NCI-H510A treated with DMSO at 0.1 percent for 48 hours (cell line): ENCODE measurements around the gene KMO.

Experiments
- DNase-seq: peaks from one replicate; lab custom pipeline; 2025; lab: John Stamatoyannopoulos, UW

The KMO gene

DNA sequence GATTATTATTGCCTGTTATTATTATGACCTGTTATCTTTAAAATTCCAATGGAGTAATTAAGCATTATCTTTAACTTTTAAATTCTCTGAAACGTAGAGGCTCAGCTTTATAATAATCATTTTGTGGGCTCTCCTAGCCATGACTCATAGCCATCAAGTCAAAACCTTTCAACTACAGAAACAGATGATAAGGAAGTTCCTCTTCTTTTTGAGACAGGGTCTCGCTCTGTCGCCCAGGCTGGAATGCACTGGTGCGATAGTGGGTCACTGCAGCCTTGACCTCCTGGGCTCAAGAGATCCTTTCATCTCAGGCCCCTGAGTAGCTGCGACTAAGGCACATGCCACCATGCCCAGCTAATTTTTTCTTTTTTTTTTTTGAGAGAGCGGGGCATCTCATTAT, 64.5 kb downstream of the KMO start:
- DNase-seq = no peak

DNA sequence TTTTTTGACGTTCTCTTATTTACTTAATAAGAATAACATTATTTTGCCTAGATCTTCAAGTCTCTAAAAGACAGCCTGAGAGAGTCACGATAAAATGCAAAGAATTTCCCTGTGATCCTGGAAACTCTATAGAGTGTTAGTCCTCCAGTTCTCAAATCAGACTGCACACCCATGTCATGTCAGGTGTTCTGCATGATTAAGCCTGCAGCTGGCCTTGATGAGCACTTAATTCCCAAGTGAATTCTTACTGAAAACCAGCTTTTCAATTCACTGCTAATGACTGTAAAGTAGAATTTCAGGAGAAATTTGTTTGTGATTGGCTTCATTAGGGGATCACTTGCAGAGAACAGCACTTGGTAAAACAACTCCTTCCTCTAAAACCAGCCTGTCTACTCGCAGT, 66.1 kb downstream of the KMO start:
- DNase-seq = no peak

GRCh38 chr1:241600496-241600901, 68.3 kb downstream of the KMO start:
- DNase-seq = no peak

GRCh38 chr1:241603731-241604245, 71.6 kb downstream of the KMO start:
- no peak for DNase-seq

DNA sequence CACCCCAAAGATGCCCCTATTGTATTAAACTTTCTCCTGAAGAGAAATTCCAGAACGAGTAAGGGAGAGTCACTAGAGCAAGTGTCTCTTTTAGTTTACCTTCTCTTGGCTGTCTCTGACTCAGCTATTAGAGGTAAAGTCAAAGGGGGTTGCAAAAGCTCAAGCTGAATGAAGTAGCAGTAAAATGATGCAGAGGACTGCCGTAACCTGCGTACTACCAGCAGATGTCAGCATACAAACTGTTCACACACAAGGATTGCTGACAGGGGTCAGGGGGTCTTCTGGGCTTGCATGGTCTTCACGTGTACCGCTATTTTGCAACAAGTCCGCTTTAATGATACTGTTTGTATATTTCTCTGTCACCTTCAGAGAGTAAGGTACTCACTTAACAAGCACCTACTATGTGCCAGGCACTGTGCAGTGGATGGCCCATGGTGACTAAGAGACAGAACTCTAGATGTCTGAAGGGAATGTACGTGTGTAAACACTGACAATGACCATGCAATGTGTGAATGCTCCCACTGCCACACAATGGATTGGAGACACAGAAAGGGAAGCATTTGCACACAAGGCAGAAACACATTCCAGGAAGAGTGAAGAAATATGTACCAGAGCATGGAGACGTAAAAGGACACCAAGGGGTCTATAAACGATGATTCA, 73.1 kb downstream of the KMO start:
- DNase-seq = no peak

DNA sequence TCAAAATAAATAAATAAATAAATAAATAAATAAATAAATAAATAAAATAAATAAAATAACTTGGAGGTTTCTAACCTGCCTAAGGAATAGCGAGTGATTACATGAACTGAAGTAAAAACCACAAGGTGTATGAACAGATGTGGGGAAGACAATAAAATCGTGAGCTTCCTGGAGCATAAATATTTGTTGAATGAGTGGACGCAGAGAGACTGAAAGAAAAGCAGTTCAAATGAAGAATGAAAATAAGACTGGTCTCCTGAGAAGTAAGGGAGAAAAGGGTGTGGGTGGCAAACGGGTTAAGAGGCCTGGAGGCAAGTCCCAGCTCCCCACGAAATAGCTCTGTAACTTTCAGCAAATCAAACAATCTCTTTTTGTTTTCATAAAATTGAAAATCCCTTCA, 74.4 kb downstream of the KMO start:
- no peak for DNase-seq

DNA sequence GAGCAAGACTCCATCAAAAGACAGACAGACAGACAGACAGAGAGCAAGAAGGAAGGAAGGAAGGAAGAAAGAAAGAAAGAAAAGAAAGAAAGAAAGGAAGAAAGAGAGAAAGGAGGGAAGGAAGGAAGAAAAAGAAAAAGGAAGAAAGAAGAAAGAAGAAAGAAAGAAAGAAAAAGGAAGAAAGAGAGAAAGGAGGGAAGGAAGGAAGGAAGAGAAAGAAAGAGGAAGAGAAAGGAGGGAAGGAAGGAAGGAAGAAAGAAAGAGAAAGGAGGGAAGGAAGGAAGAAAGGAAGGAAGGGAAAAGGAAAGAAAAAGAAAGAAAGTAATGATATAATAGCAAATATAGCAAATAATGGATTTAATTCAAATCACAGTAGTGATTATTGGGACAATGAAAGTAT, 75.3 kb downstream of the KMO start:
- DNase-seq = no peak

DNA sequence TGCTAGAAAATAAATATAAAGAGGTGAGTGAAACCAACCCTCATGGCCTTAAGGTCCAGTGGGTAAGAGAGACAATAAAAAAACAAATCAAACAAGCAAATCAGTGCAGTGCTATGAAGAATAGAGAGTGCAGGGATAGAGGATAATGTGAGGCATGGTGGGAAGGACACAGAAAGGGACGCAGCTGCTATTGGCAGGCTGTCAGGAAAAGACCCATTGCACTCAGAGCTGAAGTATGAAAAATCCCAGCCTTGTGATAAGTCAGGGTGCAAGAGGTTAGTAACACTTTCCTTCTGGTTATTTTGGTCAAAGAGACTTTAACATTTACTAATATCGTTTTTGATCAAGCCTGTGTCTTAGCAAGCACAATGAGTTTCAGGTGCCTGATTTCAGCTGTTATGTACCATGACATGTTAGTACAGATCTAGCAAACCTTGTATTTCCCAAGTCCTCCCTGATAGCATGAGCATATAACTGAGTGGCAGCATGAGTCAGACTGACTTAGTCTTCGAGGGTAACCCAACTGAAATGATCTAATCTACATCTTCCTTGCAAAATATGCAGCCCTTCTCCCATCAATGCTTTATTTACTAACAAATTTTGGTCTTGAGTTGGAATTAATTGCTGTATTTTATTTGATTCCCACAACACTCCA, 76.3 kb downstream of the KMO start:
- no peak for DNase-seq

DNA sequence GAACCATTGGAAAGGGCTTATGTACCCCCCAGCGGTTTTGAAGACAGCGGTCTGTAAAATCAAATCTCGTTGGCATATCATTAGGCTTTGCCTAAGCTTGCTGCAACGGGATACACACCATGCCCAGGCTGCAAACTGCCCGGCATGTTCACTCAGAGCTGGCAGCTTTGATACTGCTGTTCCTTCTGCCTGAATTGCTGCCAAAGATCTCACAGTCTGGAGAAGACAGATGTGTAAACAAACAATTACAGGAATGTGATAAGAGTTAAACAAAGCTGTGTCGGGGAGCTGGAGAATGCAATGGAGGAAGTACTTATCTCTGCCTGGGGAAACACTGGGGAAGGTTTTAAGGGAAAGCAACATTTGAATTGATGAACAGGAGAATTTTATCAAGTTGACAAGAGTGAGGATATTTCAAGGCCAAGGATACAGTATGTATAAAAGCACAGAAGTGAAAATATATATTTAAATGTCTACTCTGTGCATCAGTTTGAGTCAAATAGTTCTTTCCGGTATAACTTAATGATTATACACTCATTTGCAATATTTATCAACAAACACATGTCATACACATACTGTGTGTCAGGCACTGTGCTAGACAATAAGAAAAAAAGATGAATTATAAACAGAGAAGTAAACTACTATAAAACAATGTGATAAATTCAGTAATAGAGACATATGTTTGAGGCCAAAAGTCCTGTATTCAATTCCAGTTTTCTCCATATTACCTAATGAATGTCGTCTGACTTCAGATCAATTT, 78.1 kb downstream of the KMO start:
- DNase-seq = peak; percentile 29

DNA sequence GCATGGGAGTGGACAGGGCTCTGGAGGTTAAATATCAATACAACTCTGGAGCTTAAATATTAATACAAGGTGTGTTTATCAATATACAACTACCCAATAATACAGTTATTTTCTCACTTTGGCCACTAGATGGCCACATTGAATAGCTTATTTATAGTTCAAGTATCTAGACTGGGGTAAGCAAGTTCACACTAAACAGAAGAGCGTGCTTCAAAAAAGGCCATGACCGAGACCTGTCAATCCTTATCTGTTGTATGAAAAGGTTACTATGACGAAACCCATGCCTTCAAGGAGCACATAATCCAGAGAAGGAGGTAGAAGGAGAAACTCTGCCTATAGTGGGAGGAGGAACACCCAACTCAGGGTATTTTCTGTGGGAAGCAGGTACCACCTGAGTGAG, 78.9 kb downstream of the KMO start:
- DNase-seq = peak; percentile 63

- no peak for DNase-seq
These were observed 79.6 kb downstream of the KMO start for GRCh38 chr1:241611736-241612135.

- no peak for DNase-seq
These were observed 80.6 kb downstream of the KMO start for GRCh38 chr1:241612533-241613477.

DNA sequence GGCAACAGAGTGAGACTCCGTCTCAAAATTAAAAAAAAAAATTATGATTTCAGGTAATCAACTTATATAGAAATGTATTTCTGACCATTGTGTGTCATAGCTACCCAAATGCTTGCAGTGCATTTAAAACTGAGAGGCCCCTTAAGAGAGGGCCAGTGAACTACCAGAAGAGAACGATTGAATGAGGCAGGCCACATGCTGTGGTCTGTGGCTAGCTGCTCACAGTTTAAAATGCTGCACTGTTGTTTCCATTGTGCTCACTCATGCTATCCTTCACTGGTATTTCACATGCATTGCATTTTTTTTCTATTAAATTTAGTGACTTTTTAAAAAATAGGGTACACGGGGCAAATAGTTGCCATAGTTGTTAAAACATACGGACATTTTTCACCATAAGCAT, 82.0 kb downstream of the KMO start:
- no peak for DNase-seq

DNA sequence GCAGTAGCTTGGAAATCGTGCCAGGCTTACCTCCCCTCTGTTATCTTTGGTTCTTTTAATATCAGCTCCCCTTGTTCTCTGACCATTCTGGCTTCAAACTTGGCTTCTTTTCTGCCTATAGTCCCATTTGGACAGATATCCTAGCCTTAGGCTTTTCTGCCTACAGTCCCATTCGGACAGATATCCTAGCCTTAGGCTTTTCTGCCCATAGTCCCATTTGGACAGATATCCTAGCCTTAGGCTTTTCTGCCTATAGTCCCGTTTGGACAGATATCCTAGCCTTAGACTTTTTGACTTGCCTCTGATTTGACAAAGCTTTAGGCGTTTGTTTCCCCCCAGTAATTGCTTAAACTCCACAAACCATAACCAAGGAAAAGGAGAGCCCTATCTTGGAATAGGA, 82.4 kb downstream of the KMO start:
- DNase-seq = no peak

- no peak for DNase-seq
These were observed 83.1 kb downstream of the KMO start for GRCh38 chr1:241615043-241615974.

DNA sequence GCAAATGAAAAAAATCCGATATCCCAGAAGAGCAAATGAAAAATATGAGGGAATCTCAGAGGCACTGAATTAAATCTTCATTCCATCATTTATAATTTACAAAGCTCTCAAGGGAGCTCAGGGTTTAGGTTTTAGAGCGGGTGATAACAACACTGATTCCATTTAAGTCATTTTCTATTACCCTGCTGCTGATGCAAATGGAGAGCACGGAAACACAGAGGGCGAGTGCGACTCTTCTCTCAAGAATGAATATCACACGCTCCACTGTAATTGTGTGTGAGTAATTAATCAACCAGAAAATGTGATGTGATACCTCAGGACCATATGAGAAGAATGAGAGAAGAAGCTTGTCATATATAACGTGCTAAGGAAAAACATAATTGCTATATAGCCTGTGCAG, 85.2 kb downstream of the KMO start:
- no peak for DNase-seq

- no peak for DNase-seq
These were observed 90.5 kb downstream of the KMO start for GRCh38 chr1:241622669-241623068.

- DNase-seq = no peak
These were observed 92.8 kb downstream of the KMO start for GRCh38 chr1:241624935-241625334.

DNA sequence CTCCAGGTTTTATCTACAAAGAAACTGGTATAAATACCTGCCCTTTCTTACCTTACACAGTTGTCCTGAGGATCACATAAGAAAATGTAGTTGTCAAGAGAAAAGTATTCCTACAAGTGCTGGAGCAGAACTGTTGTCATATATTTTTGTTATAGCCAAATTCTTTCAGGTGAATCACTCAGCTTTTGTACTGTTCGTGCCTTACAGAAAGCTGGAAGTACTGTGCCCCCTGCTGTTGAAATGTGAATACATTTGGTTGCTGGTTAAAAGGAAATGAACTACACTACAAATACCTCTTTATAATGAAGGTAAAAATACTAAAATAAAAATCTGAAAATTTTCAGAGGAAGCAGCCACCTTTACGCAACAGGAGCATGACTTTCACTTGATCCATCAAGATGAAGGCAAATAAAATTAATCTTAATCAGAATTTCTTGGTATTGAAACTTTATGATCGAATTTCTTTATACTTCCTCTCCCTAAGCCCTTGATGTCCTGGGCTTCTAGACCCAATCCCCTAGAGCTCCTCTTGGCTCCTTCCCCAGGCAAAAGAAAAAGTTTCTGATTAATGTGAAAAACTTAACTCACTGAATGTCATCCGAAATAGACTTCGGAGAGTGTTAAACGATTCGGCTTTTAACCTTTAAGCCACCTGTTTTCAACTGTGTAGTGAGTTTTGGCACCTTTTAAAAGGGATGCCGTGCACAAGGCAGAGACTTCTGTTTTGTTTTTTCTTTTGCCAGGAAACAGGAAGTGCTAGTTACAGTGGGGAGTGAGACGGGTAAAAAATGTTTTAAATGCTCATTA, 95.5 kb downstream of the KMO start:
- DNase-seq = peak; percentile 4

DNA sequence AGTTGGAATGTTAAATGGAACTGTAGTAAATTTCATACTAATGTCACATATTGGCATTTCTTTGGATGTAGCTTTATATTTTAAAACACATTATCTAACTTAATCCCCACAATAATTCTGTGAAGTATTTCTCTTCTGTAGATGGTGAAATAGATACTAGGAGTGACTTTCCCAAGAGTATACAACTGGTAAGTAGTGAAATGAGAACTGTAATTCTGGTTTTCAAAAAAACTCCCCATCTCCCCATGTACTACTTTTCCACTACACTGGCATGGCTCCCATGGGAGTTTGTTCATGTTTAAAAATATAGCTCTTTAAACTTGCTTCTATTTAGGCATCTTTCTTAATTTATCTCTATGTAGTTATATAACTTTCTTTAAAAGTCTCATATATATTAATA, 97.8 kb downstream of the KMO start:
- DNase-seq = no peak
